H1 (cell line): ENCODE measurements around the gene TAS1R1.

Experiments
- EP300 ChIP-seq, 2 experiments: IDR thresholded peaks; 1 replicate in 1 of 2; 2 replicates in 1 of 2; pipeline ENCODE4 v1.6.1; 2011 to 2012; ENCODE audit warnings: low read depth in 2 of 2, low read length in 2 of 2, mild to moderate bottlenecking in 2 of 2, borderline replicate concordance in 1 of 2, inconsistent platforms in 1 of 2, moderate library complexity in 1 of 2
- EZH2 ChIP-seq: fragments of 200-600 bp; sonication (generic); IDR thresholded peaks from 2 replicates; pipeline ENCODE4 v1.7.1; 2012; ENCODE audit warnings: low read depth, mild to moderate bottlenecking, moderate library complexity, low read length, inconsistent platforms; ENCODE audit not compliant: severe bottlenecking
- MAFK ChIP-seq: IDR thresholded peaks from 2 replicates; pipeline ENCODE4 v1.6.1; 2012; ENCODE audit warnings: low read depth, mild to moderate bottlenecking, improper control_type of control experiment, low read length
- POLR2A ChIP-seq, 2 experiments: IDR thresholded peaks; 1 replicate in 1 of 2; 2 replicates in 1 of 2; pipeline ENCODE4 v1.6.1; 2011; ENCODE audit warnings: low read depth in 2 of 2, low read length in 2 of 2, mild to moderate bottlenecking in 2 of 2; ENCODE audit errors: control extremely low read depth in 1 of 2
- POLR2AphosphoS5 ChIP-seq: IDR thresholded peaks from 2 replicates; pipeline ENCODE4 v1.6.1; 2011; ENCODE audit warnings: low read depth, low read length
- RXRA ChIP-seq: IDR thresholded peaks from 2 replicates; pipeline ENCODE4 v1.6.1; 2011; ENCODE audit warnings: low read depth, mild to moderate bottlenecking, low read length, moderate library complexity; ENCODE audit not compliant: insufficient read depth
- SP1 ChIP-seq: IDR thresholded peaks from 2 replicates; pipeline ENCODE4 v1.6.1; 2011; ENCODE audit warnings: low read depth, low read length
- SP2 ChIP-seq: IDR thresholded peaks from 2 replicates; pipeline ENCODE4 v1.6.1; 2012; ENCODE audit warnings: mild to moderate bottlenecking, low read length, inconsistent platforms
- SP4 ChIP-seq: IDR thresholded peaks from 2 replicates; pipeline ENCODE4 v1.6.1; 2012; ENCODE audit warnings: low read length, inconsistent platforms
- SUZ12 ChIP-seq: fragments of 200-600 bp; sonication (generic); IDR thresholded peaks from 2 replicates; pipeline ENCODE4 v1.6.1; 2012; ENCODE audit warnings: mild to moderate bottlenecking, inconsistent platforms, low read length, moderate library complexity, mixed read lengths
- TF ChIP-seq, protein P1 (sequence below), 3 experiments: IDR thresholded peaks; 1 replicate in 2 of 3; 2 replicates in 1 of 3; pipeline versions ENCODE4 v1.5.1 to v1.6.1; 2011; ENCODE audit warnings: low read length in 3 of 3, mild to moderate bottlenecking in 3 of 3, inconsistent platforms in 2 of 3, low read depth in 1 of 3, moderate library complexity in 1 of 3; ENCODE audit not compliant: insufficient read depth in 1 of 3; ENCODE audit errors: control extremely low read depth in 1 of 3
- TF ChIP-seq, protein P2 (sequence below): IDR thresholded peaks from 2 replicates; pipeline ENCODE4 v1.6.1; 2011; ENCODE audit warnings: low read depth, mild to moderate bottlenecking, low read length; ENCODE audit not compliant: insufficient read depth

DNA sequence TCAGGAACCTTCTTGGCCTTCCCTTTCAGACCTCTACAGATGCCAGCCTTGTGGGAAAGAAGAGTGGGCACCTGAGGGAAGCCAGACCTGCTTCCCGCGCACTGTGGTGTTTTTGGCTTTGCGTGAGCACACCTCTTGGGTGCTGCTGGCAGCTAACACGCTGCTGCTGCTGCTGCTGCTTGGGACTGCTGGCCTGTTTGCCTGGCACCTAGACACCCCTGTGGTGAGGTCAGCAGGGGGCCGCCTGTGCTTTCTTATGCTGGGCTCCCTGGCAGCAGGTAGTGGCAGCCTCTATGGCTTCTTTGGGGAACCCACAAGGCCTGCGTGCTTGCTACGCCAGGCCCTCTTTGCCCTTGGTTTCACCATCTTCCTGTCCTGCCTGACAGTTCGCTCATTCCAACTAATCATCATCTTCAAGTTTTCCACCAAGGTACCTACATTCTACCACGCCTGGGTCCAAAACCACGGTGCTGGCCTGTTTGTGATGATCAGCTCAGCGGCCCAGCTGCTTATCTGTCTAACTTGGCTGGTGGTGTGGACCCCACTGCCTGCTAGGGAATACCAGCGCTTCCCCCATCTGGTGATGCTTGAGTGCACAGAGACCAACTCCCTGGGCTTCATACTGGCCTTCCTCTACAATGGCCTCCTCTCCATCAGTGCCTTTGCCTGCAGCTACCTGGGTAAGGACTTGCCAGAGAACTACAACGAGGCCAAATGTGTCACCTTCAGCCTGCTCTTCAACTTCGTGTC is 23.7 kb downstream of the TAS1R1 start:
- TF ChIP-seq, protein P1, sequence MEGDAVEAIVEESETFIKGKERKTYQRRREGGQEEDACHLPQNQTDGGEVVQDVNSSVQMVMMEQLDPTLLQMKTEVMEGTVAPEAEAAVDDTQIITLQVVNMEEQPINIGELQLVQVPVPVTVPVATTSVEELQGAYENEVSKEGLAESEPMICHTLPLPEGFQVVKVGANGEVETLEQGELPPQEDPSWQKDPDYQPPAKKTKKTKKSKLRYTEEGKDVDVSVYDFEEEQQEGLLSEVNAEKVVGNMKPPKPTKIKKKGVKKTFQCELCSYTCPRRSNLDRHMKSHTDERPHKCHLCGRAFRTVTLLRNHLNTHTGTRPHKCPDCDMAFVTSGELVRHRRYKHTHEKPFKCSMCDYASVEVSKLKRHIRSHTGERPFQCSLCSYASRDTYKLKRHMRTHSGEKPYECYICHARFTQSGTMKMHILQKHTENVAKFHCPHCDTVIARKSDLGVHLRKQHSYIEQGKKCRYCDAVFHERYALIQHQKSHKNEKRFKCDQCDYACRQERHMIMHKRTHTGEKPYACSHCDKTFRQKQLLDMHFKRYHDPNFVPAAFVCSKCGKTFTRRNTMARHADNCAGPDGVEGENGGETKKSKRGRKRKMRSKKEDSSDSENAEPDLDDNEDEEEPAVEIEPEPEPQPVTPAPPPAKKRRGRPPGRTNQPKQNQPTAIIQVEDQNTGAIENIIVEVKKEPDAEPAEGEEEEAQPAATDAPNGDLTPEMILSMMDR (IDR thresholded peaks at IDR 0.05; ENCODE audit: control extremely low read depth in 1 of 3, insufficient read depth in 1 of 3, low read depth in 1 of 3, low read length in 3 of 3), result no peak
- TF ChIP-seq SP4 (no peak), SUZ12 (no peak), POLR2A (IDR thresholded peaks at IDR 0.05; ENCODE audit: control extremely low read depth in 1 of 2, low read depth in 2 of 2, low read length in 2 of 2) (no peak), EP300 (IDR thresholded peaks at IDR 0.05; ENCODE audit: borderline replicate concordance in 1 of 2, low read depth in 2 of 2, low read length in 2 of 2) (no peak), EZH2 (no peak), POLR2AphosphoS5 (no peak), SP2 (no peak), MAFK (no peak), SP1 (no peak), RXRA (no peak)
- TF ChIP-seq, protein P2, sequence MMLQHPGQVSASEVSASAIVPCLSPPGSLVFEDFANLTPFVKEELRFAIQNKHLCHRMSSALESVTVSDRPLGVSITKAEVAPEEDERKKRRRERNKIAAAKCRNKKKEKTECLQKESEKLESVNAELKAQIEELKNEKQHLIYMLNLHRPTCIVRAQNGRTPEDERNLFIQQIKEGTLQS, result no peak
